ENCODE measurements around the gene INSIG2.
"Not testable (repeated sequence)": the region's sequence is repeated elsewhere in the genome, so short reads cannot be mapped to it uniquely, and the experiment has no call there.

The INSIG2 gene

GRCh38 chr2:118058951-118059350, 29.3 kb upstream of the INSIG2 start:
- no peak overlapping the region for H3K4me3 ChIP-seq (ENCODE audit: low read depth, low read length)
- DNase-seq (ENCODE audit: low read depth): no peak

DNA sequence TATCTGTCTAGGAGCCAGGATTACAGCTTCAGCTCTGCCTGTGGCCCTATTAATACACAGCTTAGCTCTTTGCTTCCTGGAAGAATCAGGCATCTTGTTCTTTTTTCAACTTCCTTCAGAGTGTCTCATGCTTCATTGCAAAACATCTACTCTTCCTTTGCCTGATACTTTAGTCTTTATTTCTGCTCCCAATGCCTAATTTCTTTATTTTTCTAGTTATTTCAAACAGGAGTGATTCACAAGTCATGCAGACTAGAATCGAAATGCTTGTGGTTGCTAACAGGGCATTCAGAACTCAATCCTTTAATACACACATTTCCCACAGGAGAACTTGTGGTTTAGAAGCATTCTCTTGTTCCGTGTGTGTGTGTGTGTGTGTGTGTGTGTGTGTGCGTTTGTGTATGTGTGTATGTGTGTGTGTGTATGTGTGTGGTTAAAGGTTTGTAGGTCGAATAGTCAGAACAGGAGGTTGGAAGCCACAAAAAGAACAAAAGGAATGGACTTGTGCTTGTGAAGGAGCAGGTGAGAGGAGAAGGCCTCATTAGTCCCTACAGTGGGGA, 28.3 kb upstream of the INSIG2 start:
- H3K4me3 ChIP-seq (ENCODE audit: low read depth, low read length): no peak overlapping the region
- DNase-seq (ENCODE audit: low read depth): peak; percentile 98

DNA sequence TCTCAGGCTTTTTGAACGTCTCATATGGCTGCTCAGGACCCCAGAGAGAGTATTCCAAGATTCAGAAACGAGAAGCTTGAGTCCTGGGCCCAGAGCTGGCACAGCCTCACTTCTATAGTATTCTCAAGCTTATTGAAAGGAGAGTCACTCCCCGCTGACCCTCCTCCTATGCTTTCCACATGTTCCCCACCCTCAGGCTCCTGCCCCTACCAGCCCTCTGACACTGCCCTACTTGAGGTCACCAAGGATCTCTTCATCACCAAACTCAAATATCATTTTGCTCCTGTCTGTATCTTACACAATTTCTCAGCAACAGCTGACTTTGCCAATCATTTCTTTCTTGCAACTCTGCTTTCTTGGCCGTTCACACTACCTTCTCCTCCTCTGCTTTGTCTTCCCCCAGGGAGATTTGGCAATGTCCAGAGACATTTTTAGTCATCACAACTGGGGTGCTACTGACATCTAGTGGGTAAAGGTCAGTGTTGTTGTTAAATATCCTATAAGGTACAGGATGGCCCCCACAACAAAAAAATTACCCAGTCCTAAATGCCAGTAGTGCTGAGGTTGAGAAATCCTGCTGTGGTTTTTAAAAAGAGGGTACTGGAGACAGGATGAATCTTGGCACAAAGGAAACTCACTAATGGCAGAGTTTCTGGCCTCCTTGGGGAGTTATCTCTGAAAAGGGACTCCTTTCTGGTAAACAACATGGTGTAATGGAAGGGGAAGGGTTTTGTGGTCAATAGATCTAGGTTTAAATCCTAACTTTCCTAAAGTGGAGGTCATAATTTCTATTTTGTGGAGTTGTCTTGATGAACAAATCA, 26.9 kb upstream of the INSIG2 start:
- DNase-seq (ENCODE audit: low read depth): peak; percentile 80
- no peak overlapping the region for H3K4me3 ChIP-seq (ENCODE audit: low read depth, low read length)

DNA sequence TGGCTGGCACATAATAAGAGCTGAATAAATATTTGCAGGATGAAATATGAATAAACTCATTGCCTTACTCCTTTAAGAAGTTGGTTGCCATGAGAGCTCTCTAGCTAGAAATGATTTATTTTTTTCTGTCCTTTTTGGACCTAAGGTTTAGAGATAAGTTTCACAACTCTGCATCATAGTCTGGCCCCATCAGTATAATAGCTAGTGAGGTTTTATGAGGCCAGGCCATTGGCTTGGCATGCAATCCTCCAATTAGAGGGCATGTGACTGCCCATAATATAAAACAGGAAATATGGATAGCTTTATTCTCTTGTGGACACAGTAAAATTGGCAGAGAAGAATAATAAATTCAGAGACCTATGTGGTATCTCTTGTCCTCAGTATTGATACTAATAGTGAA, 26.2 kb upstream of the INSIG2 start:
- no peak overlapping the region for H3K4me3 ChIP-seq (ENCODE audit: low read depth, low read length)
- DNase-seq (ENCODE audit: low read depth): peak; percentile 31

- no peak overlapping the region for H3K4me3 ChIP-seq (ENCODE audit: low read depth, low read length)
- no peak for DNase-seq (ENCODE audit: low read depth)
These were observed 25.6 kb upstream of the INSIG2 start for GRCh38 chr2:118062669-118063068.

- no peak overlapping the region for H3K4me3 ChIP-seq (ENCODE audit: low read depth, low read length)
- no peak for DNase-seq (ENCODE audit: low read depth)
These were observed 23.1 kb upstream of the INSIG2 start for GRCh38 chr2:118065015-118065706.

DNA sequence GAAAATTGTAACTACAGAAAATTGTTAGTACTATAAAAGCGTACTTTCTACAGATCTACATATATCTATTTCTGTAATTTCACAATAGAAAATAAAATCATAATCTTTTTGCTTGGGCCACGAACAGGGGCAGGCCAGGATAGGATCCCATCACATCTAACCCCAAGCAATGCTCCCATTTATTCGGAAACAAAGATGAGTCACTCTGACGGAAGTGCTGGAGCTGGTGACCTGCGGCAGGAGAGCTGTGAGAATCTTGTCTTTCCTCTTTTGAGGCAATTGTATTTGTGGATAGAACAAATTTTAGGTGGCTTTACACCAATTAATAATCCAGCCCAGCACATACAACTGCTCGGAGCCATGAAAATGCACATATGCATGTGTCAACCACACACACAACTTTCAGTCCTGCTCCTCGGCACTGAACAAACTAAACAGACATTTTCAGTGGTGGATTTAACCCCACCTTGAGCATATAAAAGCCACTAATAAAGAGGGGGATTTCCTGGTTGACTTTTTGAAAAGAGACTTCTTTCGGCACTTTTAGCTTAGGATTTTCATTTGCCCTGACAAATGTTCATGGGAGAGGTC, 22.3 kb upstream of the INSIG2 start:
- DNase-seq (ENCODE audit: low read depth): no peak
- no peak overlapping the region for H3K4me3 ChIP-seq (ENCODE audit: low read depth, low read length)

- H3K4me3 ChIP-seq (ENCODE audit: low read depth, low read length): no peak overlapping the region
- no peak for DNase-seq (ENCODE audit: low read depth)
These were observed 10.5 kb upstream of the INSIG2 start for GRCh38 chr2:118077636-118078247.

- no peak for DNase-seq (ENCODE audit: low read depth)
- no peak overlapping the region for H3K4me3 ChIP-seq (ENCODE audit: low read depth, low read length)
These were observed 9.5 kb upstream of the INSIG2 start for GRCh38 chr2:118078734-118079133.

GRCh38 chr2:118084491-118085089, 3.7 kb upstream of the INSIG2 start:
- H3K4me3 ChIP-seq (ENCODE audit: low read depth, low read length): no peak overlapping the region
- DNase-seq (ENCODE audit: low read depth): no peak

DNA sequence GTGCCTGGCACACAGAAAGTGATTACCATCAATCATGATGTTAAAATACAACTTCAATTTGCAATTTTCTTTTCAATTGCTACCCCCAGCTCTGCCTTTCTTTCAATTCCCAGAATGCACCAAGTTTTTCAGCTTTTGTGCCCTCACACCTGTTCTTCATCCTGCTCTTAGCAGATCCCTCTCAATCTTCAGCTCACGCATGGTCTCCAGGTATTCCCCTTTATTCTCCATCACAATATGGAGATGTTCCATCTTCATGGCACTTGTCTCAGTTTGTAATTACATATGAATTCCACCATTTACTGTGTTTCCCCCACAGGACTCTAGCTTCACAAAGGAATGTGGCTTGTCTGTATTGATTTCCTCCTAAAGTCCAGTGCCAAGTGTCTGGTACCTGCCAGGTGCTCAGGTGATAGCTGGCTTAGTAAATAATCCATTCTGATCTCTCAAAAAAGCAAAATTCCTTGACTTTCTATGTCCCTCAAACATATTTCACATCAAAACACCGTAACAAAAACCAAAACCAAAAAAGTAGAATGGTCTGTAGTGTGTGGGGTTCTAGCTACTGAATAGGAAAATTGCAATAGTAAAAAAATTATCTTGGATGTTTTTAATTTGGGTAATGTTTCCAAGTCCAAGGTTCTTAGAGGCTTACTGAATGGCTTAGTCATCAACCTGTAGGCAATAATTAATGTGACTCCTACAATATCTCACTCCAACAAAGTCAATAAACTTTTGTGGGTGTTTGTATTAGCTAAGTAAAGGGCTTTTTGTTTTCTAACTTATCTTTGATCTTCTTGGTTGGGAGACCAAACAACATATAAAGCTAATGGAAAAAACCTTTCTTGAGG, 2.9 kb upstream of the INSIG2 start:
- H3K4me3 ChIP-seq (ENCODE audit: low read depth, low read length): no peak overlapping the region
- no peak for DNase-seq (ENCODE audit: low read depth)

DNA sequence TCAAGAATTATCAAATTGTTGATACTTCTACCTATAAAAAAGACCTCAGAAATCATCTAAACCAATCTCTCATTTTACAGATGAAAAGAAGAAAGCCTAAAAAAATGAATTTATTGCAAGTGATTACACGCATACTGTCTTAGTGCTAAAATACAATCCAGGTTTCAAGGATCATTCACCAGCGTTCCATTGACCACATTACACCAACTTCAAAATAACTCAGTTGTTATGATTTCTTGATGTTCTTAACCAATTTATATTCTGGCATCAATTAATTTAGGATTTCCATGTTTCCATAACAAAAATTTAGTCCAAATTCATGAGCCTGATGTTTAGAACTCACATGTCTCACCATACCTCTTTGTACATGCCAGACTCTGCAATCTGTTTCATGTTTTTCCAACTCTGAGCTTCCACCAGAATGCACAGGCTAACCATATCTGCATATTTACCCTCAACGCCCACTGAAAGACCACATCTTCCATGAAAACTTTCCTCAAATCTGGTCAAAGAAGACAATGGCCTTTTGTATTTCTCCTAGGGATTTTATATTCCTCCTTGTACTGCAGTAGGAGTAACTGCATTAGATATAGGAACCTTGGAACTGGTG, 2.1 kb upstream of the INSIG2 start:
- H3K4me3 ChIP-seq (ENCODE audit: low read depth, low read length): no peak overlapping the region
- no peak for DNase-seq (ENCODE audit: low read depth)

DNA sequence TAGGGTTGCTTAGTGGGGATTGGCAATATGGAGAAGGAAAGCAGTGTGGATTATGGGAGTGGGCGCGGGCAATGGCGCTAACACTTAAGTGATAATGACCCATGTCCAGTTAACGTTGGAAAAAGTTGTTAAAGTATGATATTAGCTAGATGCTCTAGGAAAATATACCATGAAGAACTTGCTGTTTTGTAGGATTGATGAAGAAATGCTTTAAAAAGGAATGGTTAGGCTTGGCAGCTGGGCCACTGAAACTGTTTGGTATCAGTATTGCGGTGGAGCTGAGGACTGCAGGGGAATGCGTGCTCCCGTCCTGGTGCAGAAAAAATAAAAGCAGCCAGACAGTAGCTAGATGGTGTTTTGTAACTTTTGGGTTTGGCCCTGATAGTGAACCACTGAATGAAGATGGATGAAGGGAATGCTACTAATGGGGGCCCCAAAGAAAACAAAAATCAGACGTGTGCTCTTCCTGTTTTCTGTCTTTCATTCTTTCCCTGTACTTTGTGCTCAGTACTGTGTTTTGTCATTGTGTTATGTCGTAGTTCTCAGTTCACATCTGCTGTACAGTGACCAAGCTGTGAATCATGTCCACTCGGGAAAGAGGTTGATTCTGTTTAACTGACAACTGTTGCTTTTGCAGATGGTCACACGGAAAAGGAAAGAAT, 999 bp downstream of the INSIG2 start:
- H3K4me3 ChIP-seq (ENCODE audit: low read depth, low read length): peak overlapping the region; percentile 93
- DNase-seq (ENCODE audit: low read depth): no peak

DNA sequence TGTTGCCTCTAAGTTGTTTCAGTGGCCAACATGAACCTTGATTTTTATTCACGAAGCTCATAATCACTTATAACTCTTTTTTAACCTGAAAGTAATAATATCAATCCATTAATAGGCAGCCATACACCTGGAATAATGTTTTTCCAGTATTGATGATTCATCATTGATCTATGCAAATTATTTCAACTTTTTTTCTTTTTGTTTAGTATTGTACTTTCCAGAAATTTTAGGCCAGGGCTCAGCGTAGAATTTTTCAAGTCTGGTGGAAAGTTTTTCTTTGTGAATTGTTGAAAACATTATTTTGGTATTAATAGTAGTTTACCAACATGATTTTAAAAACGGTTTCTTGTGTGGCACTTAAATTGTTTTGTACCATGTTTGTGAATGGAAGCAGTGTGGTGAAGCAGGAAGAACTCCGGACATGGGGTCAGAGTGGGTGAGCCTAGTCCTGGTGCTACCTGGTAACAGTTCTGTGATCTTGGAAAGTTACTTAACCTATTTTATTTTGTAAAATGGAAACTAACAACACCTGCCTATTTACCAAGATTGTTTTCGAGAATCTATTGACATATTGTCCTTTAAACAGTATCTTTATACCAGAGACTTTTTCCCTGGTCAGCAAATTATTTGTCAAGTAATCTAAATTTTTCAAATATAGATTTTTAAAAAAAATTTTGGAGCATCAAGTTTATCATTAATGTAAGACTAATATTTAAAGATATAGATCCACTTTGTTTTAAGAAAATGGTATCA, 2.3 kb downstream of the INSIG2 start:
- H3K4me3 ChIP-seq (ENCODE audit: low read depth, low read length): peak overlapping the region; percentile 93
- no peak for DNase-seq (ENCODE audit: low read depth)

DNA sequence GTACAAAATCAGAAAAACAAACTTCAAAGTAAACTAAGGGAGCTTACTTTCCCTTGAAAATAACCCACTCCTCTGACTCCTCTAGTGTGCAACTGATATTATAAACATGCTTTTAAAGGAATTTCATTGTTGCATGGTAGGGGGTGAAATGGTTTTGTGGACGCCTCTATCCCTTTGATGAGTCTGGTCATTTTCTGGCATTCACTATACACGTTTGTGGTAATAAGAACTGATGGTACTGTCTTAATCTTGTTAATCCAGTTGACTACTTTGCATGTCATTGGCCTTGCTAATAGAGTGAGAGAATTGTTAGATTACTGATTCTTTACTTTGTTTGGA, 2.8 kb downstream of the INSIG2 start:
- DNase-seq (ENCODE audit: low read depth): no peak
- no peak overlapping the region for H3K4me3 ChIP-seq (ENCODE audit: low read depth, low read length)

DNA sequence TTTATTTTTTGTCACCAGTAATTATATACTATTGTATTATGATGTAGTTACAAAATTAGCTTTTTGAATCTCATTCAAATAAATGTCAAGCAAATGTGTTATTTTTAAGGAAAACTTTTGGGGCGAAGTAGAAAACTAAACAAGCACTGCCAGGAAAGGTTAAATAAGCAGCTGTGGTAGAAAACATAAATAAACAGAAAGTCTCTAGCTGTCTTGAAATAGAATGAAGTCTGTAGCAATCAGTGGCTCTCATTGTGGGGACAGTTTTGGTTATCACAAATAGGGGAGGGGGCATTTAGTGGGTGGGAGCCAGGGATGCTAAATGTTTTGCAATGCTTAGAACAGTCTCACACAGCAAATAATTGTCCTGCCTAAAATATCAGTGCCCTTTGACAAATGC, 3.4 kb downstream of the INSIG2 start:
- no peak for DNase-seq (ENCODE audit: low read depth)
- no peak overlapping the region for H3K4me3 ChIP-seq (ENCODE audit: low read depth, low read length)

GRCh38 chr2:118094102-118094501, 5.8 kb downstream of the INSIG2 start:
- not testable (repeated sequence) for H3K4me3 ChIP-seq (ENCODE audit: low read depth, low read length); DNase-seq (ENCODE audit: low read depth)

All from skeletal muscle cell (primary cell).